ENCODE data around the gene TBC1D30.

Gene TBC1D30

DNA sequence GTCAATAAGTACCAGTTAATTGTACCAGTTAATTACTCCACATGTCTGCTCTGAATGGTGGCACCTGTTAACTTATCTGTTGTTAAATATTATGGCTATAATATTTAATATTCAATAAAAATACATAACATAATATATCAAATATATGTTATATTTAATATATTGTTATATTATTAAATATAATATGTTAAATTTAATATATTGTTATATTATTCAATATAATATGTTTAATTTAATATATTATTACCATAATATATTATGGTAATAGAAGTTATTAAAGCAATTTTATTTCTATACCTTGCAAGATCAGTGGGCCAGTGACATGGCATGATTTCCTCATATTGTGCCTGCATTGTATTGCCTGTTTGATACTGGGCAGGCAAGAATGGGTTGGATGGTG lies 98.4 kb downstream of the TBC1D30 start:
- Histone ChIP-seq H3K4me1 (ENCODE audit: control insufficient read depth, insufficient read depth, low read length) (peaks cover 5% of the 10 kb centered on the region), H3K36me3 (ENCODE audit: control insufficient read depth, insufficient read depth, low read length) (no peaks in the 10 kb centered on the region), H3K4me3 (ENCODE audit: low read depth, low read length) (no peak overlapping the region), H3K9me3 (ENCODE audit: control insufficient read depth, insufficient read depth, low read length) (no peaks in the 10 kb centered on the region), H3K27me3 (ENCODE audit: control insufficient read depth, insufficient read depth, low read length) (no peaks in the 10 kb centered on the region), H3K9ac (ENCODE audit: low read depth, low read length) (no peak overlapping the region)

DNA sequence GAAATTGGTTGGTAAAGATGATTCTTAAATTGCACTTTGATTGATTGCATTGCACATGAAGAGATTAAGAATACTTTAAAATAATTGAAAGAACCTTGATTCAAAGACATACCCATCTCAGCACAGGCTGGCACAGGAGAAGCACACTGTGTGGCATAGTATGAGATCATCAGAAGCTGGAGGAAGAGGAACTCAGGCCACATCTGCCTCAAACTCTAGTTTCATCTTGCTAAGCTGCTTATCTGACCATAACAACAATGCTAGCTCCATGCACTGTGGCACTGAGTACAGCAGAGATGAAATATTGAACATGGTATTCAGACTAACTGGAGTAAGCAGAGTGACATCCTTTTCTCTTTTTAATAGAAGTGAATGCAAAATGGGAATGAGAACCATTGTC lies 99.1 kb downstream of the TBC1D30 start:
- H3K36me3 ChIP-seq (ENCODE audit: control insufficient read depth, insufficient read depth, low read length) = no peaks in the 10 kb centered on the region
- peaks cover 5% of the 10 kb centered on the region for H3K4me1 ChIP-seq (ENCODE audit: control insufficient read depth, insufficient read depth, low read length)
- H3K9ac ChIP-seq (ENCODE audit: low read depth, low read length) = no peak overlapping the region
- no peaks in the 10 kb centered on the region for H3K9me3 ChIP-seq (ENCODE audit: control insufficient read depth, insufficient read depth, low read length)
- H3K27me3 ChIP-seq (ENCODE audit: control insufficient read depth, insufficient read depth, low read length) = no peaks in the 10 kb centered on the region
- no peak overlapping the region for H3K4me3 ChIP-seq (ENCODE audit: low read depth, low read length)
